Sigmoid colon (tissue), 7 donors: ENCODE data around the gene CHRNA9. TPM values are rescaled to one million over a fixed set of nuclear protein-coding genes. Genes with fewer than 3 reads are reported as not detected.
"Not testable (repeated sequence)": the region's sequence is repeated elsewhere in the genome, so short reads cannot be mapped to it uniquely, and the experiment has no call there.

Experiments
- DNase-seq: peaks from one replicate; pipeline ENCODE4 v3.0.0-alpha.2; 2019
- H3K27ac ChIP-seq, 4 donors: fragments of 200-600 bp; sonication (generic); one replicate each; pipeline ENCODE4 v1.5.1; 2016 to 2019; ENCODE audit warnings: mild to moderate bottlenecking in 1 of 4
- H3K27me3 ChIP-seq, 3 donors: fragments of 200-600 bp; sonication (generic); one replicate each; pipeline ENCODE4 v1.5.1; 2019; ENCODE audit warnings: mild to moderate bottlenecking in 1 of 3
- H3K36me3 ChIP-seq, 4 donors: fragments of 200-600 bp; sonication (generic); one replicate each; pipeline ENCODE4 v1.5.1; 2016 to 2019
- H3K4me1 ChIP-seq, 4 donors: fragments of 200-600 bp; sonication (generic); one replicate each; pipeline ENCODE4 v1.5.1; 2017 to 2019
- H3K4me3 ChIP-seq, 4 donors: fragments of 200-600 bp; sonication (generic); one replicate each; pipeline ENCODE4 v1.5.1; 2017 to 2019; ENCODE audit warnings: mild to moderate bottlenecking in 2 of 4, moderate library complexity in 1 of 4
- H3K9me3 ChIP-seq, 4 donors: fragments of 200-600 bp in 3 of 4; sonication (generic) in 3 of 4; one replicate each; pipeline versions ENCODE4 v1.5.1 to v1.6.1; 2013 to 2019
- CTCF ChIP-seq, 4 experiments: fragments of 450-650 bp in 3 of 4; fragments of 200-600 bp in 1 of 4; IDR thresholded peaks; one replicate each; pipeline ENCODE4 v1.5.1; 2016 to 2019; ENCODE audit warnings: antibody characterized with exemption in 4 of 4, mild to moderate bottlenecking in 3 of 4, moderate library complexity in 2 of 4
- EP300 ChIP-seq, 4 donors: sonication (generic); formaldehyde crosslinking; IDR thresholded peaks; one replicate each; pipeline ENCODE4 v1.6.1; 2017; ENCODE audit warnings: antibody characterized with exemption in 4 of 4
- POLR2A ChIP-seq, 2 donors: fragments of 450-650 bp; IDR thresholded peaks; one replicate each; pipeline ENCODE4 v1.6.1; 2016; ENCODE audit warnings: antibody characterized with exemption in 2 of 2, mild to moderate bottlenecking in 2 of 2, moderate library complexity in 2 of 2
- POLR2AphosphoS5 ChIP-seq, 4 donors: sonication (generic); formaldehyde crosslinking; IDR thresholded peaks; one replicate each; pipeline ENCODE4 v1.6.1; 2017; ENCODE audit warnings: antibody characterized with exemption in 4 of 4
- WGBS, 2 donors: extraction: QIAGEN DNeasy Blood & Tissue Kit; methylation state at CpG; one replicate each; pipeline ENCODE4 v1.1.7; 2013; 5-methylcytosine and 5-hydroxymethylcytosine counted together
- intact Hi-C: fragments of 100-400 bp; cut with DNase I; formaldehyde crosslinking; loops from one replicate; pipeline ENCODE4 v1.15.1; 2023
- polyA plus RNA-seq, 3 donors: library from polyadenylated mRNA; stranded (reverse); fragments of 200-250 nt; gene quantifications; one replicate each; pipeline ENCODE4 v1.2.3, GENCODE V29; 2013
- total RNA-seq, 4 donors: library from RNA; depleted of rRNA; stranded (reverse); fragments of >200 nt; gene quantifications; one replicate each; pipeline ENCODE4 v1.1.0, GENCODE V29; 2016
- donor health status: healthy with polysubstance abuse.
- donor health status: Bipolar disorder and iron deficiency.
- donor health status: healthy.

The CHRNA9 gene
- total RNA-seq (not detected), polyA plus RNA-seq (not detected)

GRCh38 chr4:40334591-40335524 lies at the start of gene CHRNA9:
Gene CHRNA9 (plus strand): TSS chr4:40335333. CDS start chr4:40335468, 135 bp downstream.
- WGBS, 2 donors = 81 to 86% methylated on average over 12 of the region's 12 CpGs
- H3K4me1 ChIP-seq = no peaks in the 10 kb centered on the region

GRCh38 chr4:40285692-40286091 lies 49.4 kb upstream of the CHRNA9 start:
- H3K4me3 ChIP-seq = no peak overlapping the region
- 93 to 96% methylated on average over 5 of the region's 5 CpGs for WGBS, 2 donors
- H3K27me3 ChIP-seq = no peaks in the 10 kb centered on the region
- TF ChIP-seq CTCF (IDR thresholded peaks at IDR 0.05) (no peak), EP300 (IDR thresholded peaks at IDR 0.05) (no peak), POLR2AphosphoS5 (IDR thresholded peaks at IDR 0.05) (no peak), POLR2A (IDR thresholded peaks at IDR 0.05) (no peak)
- H3K9me3 ChIP-seq = no peaks in the 10 kb centered on the region
- peak; percentile 36 for DNase-seq
- intact Hi-C loops = no loop called here
- no peaks in the 10 kb centered on the region for H3K4me1 ChIP-seq
- no peaks in the 10 kb centered on the region for H3K36me3 ChIP-seq
- no peak overlapping the region for H3K27ac ChIP-seq

More at GRCh38 chr4:40334591-40335524, at the start of gene CHRNA9:
- Histone ChIP-seq H3K9me3 (no peaks in the 10 kb centered on the region), H3K27me3 (no peaks in the 10 kb centered on the region), H3K36me3 (no peaks in the 10 kb centered on the region), H3K27ac (no peak within 1 kb of the TSS), H3K4me3 (no peak within 1 kb of the TSS)
- intact Hi-C loops = no loop called here
- no peak for DNase-seq
- TF ChIP-seq POLR2AphosphoS5 (IDR thresholded peaks at IDR 0.05) = no peak
- TF ChIP-seq EP300 (IDR thresholded peaks at IDR 0.05) = no peak
- TF ChIP-seq POLR2A (IDR thresholded peaks at IDR 0.05) = no peak
- TF ChIP-seq CTCF (IDR thresholded peaks at IDR 0.05) = no peak

DNA sequence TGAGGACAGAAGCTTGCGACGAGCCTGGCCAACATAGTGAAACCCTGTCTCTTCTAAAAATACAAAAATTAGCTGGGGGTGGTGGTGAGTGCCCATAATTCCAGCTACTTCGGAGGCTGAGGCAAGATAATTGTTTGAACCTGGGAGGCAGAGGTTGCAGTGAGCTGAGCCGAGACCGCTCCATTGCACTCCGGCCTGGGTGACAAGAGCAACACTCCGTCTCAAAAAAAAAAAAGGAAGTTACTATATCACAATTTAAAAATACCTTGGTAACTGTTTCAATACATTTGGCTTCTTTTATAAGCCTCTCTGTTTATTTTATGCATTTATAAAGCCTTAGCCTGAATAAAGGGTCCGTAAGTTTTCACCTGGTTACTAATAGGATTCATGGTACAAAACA lies 46.6 kb upstream of the CHRNA9 start:
- WGBS, 2 donors = 81 to 88% methylated on average over 8 of the region's 8 CpGs
- intact Hi-C loops = no loop called here
- no peak overlapping the region for H3K27ac ChIP-seq

GRCh38 chr4:40289366-40290188 lies 45.6 kb upstream of the CHRNA9 start:
- no peak overlapping the region for H3K27ac ChIP-seq
- DNase-seq = peak; percentile 7
- intact Hi-C loops = no loop called here
- H3K4me1 ChIP-seq = no peaks in the 10 kb centered on the region
- no peaks in the 10 kb centered on the region for H3K27me3 ChIP-seq
- H3K9me3 ChIP-seq = no peaks in the 10 kb centered on the region
- WGBS, 2 donors = 34 to 45% methylated on average over 7 of the region's 7 CpGs
- H3K36me3 ChIP-seq = no peaks in the 10 kb centered on the region
- no peak overlapping the region for H3K4me3 ChIP-seq
- TF ChIP-seq POLR2A (IDR thresholded peaks at IDR 0.05) (no peak), CTCF (IDR thresholded peaks at IDR 0.05) (no peak), POLR2AphosphoS5 (IDR thresholded peaks at IDR 0.05) (no peak), EP300 (IDR thresholded peaks at IDR 0.05) (no peak)

More for the DNA sequence above, 46.6 kb upstream of the CHRNA9 start:
- Histone ChIP-seq H3K4me1 (no peaks in the 10 kb centered on the region), H3K4me3 (no peak overlapping the region), H3K36me3 (no peaks in the 10 kb centered on the region), H3K9me3 (no peaks in the 10 kb centered on the region), H3K27me3 (no peaks in the 10 kb centered on the region)
- TF ChIP-seq POLR2A (IDR thresholded peaks at IDR 0.05) = no peak
- peak; percentile 4 for DNase-seq

- 82 to 87% methylated on average over 2 of the region's 2 CpGs for WGBS, 2 donors
- intact Hi-C loops, H3K4me3 ChIP-seq, H3K9me3 ChIP-seq, H3K27ac ChIP-seq, H3K4me1 ChIP-seq, H3K36me3 ChIP-seq, H3K27me3 ChIP-seq: not testable (repeated sequence)
- DNase-seq = peak; percentile 5
Observed at GRCh38 chr4:40290611-40291186, 44.4 kb upstream of the CHRNA9 start.
